Measurements from ENCODE around the gene WBP1.
A peak's percentile ranks its signal among the peaks of the same experiment; 100 is the strongest.
"Not testable (repeated sequence)": the region's sequence is repeated elsewhere in the genome, so short reads cannot be mapped to it uniquely, and the experiment has no call there.

Gene WBP1

DNA sequence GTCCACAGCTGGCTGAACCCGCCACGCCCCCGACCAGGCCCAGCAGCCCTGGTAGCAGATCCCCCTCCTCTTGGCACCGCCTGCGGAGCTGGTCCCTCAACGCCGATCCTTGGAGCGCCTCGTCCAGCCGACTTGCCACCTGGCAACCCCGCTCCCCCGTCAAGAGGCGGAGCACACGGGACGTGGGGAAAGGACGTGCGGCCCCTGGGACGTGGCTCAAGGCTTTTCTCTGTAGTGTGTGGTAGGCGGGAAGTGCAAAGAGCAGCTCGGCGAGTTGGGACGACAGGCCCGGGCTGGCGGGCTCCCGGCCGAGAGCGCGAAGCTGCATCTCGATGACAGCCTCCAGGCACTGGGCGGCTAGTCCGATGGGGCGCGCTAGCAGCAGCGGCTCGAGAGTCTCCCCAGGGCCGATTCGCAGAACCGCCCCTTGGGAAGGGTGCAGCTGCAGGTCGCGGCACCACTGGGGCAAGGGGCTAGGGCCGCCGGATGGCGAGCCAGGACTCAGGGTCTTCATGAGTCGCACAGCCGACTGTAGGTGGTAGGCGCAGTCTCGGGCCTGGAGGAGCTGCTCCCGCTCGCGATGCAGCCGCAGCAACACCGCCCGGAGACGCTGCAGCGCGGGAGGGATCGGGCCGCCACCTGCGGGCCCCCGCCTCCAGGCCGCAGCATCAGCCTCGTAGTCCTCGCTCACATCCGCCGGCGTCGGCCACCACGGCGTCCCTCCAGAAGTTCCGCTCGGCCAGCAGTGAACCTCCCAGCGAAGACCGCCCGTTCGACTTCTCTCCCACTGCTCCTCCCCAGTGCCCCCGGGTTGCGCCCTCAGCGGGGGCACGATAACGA lies 23.9 kb downstream of the WBP1 start:
- DNase-seq (ENCODE audit: low read depth in 4 of 4, low spot score in 1 of 4): no peak

DNA sequence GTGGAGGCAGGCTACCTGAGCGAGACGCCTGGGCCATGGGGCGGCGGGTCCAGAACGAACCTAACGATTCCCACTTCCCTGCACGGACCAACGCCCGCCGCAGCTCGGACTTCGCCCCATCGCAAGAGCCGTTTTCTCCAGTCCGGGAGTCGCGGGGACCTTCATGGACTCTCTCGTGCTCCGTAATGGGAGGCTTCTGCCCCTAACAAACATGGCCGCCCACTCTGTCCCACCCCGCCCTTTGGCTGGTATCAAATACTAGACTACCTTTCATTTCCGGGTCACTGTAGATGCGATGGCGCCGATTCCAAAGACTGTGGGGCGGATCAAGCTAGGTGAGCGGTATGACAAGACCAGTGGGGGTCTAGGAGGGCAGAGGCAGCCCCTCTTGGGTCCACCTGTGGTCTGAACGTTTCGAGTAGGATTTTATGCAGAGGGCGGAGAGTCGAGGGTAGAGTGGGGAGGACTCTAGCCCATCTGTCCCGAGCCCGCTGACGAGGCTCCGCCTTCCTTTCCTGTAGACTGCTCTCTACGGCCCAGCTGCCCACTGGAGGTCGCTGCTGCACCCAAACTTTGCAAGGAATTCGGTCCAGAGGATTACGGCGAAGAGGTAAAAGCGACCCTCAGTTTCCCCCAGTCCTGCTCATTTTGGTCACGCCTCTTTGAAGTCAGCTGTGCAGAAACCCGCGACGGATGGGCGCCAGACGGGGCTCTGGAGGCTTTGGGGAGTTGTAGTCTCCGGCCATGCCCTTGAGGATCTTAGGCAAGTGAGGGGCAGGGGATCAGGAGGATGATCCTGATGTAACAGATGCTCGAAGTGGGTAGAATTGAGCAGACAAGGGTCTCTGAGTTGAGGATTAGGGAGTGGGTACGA lies 24.8 kb downstream of the WBP1 start, which contains the start of the genes CCDC142 and TTC31:
TSS of gene CCDC142 (minus strand) at position 198 of the 874 bp plus-strand sequence. CDS start at position 37, 161 bp downstream.
TSS of gene TTC31 (plus strand) at position 281 of the 874 bp plus-strand sequence. CDS start at position 296, 15 bp downstream.
- peak; percentile 81 to 91 (median 84) for DNase-seq (ENCODE audit: low read depth in 4 of 4, low spot score in 1 of 4)

DNA sequence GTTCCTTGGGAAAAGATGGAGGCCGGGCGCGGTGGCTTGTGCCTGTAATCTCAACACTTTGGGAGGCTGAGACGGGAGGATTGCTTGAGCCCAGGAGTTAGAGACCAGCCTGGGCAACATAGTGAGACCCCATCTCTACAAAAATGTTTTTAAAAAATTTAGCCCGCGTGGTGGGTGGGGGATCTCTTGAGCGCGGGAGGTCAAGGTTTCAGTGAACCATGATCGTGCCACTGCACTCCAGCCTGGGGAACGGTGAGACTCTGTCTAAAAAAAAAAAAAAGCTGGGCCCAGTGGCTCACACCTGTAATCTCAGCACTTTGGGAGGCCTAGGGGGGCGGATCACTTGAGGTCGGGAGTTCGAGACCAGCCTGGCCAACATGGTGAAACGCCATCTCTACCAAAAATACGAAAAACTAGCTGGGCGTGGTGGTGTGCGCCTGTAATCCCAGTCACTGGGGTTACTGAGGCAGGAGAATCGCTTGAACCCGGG lies 25.5 kb downstream of the WBP1 start:
- DNase-seq (ENCODE audit: low read depth in 4 of 4, low spot score in 1 of 4): not testable (repeated sequence)

- DNase-seq (ENCODE audit: low read depth in 4 of 4, low spot score in 1 of 4): no peak
These were observed 27.9 kb downstream of the WBP1 start for GRCh38 chr2:74486141-74486540.

- no peak for DNase-seq (ENCODE audit: low read depth in 4 of 4, low spot score in 1 of 4)
These were observed 30.6 kb downstream of the WBP1 start for GRCh38 chr2:74488643-74489481.

GRCh38 chr2:74489906-74490305 lies 31.7 kb downstream of the WBP1 start:
- no peak for DNase-seq (ENCODE audit: low read depth in 4 of 4, low spot score in 1 of 4)

DNA sequence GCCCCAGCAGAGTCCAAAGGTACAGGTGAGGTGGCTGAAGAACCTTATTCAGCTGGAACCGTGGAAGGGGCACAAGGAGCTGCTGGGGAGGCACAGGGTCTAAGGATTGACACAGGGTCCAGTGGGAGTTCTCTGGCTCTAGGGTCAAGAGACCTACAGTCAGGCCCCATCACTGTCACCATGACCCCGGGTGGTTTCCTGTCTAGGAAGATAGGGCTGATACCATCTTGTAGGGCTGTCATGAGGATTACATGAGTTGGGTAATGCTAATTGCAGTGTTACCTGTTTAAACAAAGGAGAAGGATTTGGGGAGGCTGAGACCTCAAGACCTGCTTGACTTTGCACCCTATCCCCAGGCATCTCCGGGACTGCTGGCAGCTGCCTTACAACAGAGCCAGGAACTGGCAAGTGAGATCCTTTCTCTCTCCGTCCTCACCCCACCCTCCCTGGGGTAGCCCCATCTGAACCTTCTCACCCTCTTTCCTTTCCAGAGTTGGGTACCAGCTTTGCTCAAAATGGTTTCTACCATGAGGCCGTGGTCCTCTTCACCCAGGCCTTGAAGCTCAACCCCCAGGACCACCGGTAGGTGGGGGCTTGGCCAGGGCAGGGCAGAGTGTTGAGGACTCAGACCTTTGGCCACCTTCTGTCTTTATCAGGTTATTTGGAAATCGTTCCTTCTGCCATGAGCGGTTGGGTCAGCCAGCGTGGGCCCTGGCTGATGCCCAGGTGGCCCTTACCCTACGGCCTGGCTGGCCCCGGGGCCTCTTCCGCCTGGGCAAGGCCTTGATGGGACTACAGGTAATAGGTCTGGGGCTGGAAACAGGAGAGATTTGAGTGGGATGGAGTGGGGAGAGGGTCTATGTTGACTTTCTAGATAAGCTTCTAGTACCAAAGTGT lies 33.7 kb downstream of the WBP1 start:
- DNase-seq (ENCODE audit: low read depth in 4 of 4, low spot score in 1 of 4): no peak

DNA sequence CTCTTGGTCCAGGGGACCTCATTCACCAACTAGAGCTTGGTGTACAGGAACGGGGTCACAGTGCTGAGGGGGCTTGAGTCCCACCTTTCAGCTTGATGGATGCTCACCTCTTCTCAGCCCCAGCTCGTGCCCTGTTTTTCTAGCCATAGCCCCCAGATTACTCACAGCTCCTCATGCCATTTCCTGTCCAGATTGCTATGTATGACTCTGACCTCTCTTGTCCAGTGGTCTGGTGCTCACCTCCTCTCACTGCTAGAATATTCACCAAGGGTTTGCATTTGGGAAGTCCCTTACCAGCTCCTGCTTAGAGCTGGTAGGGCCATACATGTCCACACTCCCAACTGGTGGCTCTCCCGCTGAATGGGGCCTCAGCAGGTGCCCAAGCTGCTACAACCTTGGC lies 35.3 kb downstream of the WBP1 start:
- DNase-seq (ENCODE audit: low read depth in 4 of 4, low spot score in 1 of 4): no peak

DNA sequence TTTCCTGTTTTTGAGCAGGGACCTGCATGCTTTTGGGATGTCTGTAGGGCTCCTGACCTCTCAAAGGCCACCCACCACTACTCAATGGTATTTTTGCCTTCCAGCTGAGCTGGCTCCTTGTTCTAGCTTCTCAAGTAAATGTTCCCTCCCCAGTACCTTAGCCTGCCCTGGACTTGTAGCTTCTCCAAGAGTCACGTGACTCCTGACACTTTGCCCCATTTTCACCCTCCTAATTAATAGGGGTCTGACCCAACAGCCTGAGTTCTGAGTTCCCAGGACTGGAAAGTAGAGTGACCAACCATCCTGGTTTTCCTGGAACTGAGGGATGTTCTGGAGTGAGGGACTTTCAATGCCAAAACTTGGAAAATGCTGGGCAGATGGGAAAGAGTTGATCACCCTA lies 37.2 kb downstream of the WBP1 start:
- DNase-seq (ENCODE audit: low read depth in 4 of 4, low spot score in 1 of 4): no peak

DNA sequence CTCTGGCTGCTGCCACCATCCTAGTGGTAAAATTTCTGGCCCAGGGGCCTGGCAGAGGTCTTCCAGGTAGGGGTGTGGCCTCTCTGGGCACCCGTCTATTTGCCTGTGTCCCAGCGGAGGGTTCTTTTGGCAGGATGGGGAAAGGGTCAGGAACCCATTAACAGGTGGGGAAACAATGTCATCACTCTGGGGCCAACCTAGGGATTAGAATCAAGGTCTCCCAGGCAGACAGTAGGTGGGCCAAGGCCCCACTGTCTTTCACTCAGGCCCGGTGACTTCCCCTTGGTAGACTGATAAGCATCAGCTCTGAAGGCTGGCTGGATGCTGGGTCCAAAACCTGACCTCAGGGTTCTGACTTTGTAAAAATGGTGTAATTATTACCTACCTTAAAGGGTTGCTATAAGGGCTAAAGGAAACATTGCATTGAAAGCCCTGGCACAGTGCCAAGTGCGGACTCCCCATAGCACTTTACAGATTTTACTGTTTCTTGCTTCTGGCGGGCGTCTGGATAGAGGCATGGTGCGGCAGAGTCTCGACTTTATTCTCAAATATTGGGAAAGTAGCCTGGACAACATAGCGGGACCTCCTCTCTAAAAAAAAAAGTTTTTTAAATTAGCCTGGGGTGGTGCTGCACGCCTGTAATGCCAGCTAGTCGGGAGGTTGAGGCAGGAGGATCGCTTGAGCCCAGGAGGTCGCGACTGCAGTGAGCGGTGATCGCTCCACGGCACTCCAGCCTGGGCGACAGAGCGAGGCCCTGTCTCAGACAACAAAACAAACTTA lies 38.9 kb downstream of the WBP1 start:
- no peak for DNase-seq (ENCODE audit: low read depth in 4 of 4, low spot score in 1 of 4)

DNA sequence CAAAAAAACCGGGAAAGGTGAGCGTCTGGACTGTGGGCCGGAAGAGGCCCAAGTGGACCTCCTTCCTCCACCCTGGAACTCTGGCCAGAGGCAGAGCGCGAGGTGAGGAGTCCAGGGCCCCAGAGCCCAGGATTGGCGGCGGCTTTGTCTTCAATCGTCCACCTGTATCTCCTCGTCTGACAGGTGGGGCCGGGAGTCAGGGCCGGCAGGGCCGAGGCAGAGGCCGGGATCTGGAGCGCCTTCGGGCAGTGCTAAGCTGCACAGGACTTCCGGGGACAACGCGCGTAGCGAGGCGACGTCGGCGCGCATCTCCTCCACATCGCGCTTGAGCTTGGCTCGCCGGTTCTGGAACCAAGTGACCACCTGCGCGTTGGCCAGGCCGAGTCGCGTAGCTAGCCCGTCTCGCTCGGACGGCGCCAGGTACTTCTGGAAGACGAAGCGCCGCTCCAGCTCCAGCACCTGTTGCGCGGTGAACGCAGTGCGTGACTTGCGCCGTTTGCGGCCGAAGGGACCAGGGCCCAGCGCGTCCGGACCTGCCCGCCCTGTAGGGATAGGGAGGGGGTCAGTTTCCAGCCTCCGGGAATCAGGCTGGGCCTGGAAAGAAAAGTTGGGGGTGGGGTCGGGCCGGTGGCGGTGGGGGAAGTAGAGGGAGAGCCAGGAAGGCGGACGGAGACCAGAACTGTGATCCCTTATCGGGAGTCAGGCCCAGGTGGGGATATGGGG lies 39.7 kb downstream of the WBP1 start:
- DNase-seq (ENCODE audit: low read depth in 4 of 4, low spot score in 1 of 4): no peak

GRCh38 chr2:74498500-74499266 lies 40.4 kb downstream of the WBP1 start:
- DNase-seq (ENCODE audit: low read depth in 4 of 4, low spot score in 1 of 4): peak in 1 of 4 experiments; percentile 19

- DNase-seq (ENCODE audit: low read depth in 4 of 4, low spot score in 1 of 4): peak in 1 of 4 experiments; percentile 31
These were observed 41.2 kb downstream of the WBP1 start, which contains the start of gene LBX2 for GRCh38 chr2:74499267-74499939. LBX2 (minus strand) TSS chr2:74499603; CDS start chr2:74499537, 66 bp downstream.

DNA sequence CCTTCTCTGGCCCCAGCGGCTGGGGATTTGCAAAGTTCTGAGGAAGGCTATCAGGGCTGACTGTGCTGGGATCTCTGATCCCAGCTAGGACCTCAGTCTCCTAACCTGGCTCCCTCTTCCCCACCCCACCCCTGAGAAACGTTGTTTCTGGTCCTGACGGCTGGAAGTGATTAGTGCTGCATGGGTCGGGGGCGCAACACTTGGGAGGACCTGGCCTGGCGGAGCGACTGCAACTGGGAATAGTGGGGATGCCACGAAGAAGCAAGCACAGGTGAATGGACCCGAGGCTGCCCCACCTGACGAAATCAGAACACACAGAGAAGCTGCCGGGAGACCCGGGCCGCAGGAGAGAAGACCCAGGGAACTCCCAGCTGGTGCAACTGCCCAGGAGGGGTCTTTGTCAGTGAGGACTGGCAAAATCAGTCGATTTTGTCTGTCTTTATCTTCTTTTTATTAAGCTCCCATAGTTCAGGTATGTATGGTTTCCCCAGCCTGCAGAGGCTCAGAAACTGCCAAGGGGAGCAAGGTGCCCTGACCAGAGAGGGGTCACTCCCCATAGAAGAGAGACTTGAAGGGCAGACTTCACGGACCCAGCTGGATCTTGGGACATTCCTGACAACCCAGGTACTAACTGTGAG lies 41.8 kb downstream of the WBP1 start:
- DNase-seq (ENCODE audit: low read depth in 4 of 4, low spot score in 1 of 4): no peak

DNA sequence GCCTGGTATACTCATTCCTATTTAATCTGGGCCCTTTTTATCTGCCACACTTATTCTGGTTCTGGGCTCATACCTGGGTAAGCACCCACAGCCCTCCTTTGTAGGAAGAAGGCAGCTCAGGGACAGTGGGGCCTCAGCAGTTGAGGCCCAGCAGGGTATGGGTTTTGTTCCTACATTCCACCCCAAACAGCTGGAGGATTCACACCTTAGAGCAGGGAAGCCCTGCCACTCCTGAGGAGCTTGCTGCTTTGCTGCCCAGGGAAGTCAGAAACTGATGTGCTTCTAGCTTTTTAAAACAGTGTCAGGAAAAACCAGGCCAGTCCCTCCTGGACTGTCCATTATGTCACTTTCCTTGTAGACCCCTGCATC lies 42.3 kb downstream of the WBP1 start:
- no peak for DNase-seq (ENCODE audit: low read depth in 4 of 4, low spot score in 1 of 4)

DNA sequence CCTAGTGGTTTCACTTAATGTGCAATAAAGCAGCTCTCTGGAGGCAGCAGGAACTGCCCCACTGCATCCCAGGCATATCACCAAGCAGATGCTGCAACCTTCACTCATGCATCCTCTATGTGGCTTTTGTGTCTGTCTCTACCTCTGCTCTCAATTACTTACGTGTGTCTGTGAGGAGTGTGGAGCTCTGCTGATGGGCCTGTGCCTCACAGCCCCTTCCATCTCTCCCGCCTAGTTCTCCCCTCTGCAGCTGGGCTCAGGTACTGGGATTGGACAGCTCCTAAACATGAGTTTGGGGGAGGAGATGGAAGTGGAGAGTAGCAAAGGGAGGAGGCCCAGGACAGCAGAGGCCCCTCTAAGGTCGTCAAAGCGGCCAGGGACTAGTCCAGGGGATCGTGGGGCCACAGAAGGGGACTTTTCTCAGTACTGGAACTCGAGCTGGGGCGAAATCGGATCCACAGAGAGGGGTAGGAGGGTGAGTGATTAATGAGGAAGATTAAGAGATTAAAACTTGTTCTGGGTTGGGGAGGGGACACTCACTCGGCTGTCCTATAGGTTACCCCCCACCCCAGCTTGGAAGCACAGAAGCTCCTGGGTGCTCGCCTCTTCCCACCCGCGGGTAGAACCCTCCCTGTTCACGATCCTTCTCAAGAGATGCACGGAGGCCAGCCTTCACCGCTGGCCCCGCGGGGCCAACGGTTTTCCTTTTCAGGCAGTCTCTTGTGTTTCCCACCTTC lies 43.3 kb downstream of the WBP1 start:
- DNase-seq (ENCODE audit: low read depth in 4 of 4, low spot score in 1 of 4): no peak

Data from stimulated activated CD4-positive, alpha-beta T cell treated with anti-CD3 and anti-CD28 coated beads, Interleukin-1b, Interleukin-23, amount 100 ng/mL, for 24 hours (primary cell).